Uterus (tissue), 2 donors: ENCODE results near the gene SGMS1.

Experiments used
- POLR2A ChIP-seq, 2 donors: fragments of 450-650 bp; IDR thresholded peaks; one replicate each; pipeline ENCODE4 v1.6.1; 2016; ENCODE audit warnings: antibody characterized with exemption in 2 of 2, mild to moderate bottlenecking in 1 of 2, moderate library complexity in 1 of 2
- TF ChIP-seq, protein P1 (sequence below), 4 experiments: fragments of 200-600 bp in 2 of 4; fragments of 450-650 bp in 2 of 4; sonication (generic) in 2 of 4; IDR thresholded peaks; one replicate each; pipeline ENCODE4 v1.5.1; 2016 to 2019; ENCODE audit warnings: antibody characterized with exemption in 4 of 4, mild to moderate bottlenecking in 2 of 4, moderate library complexity in 1 of 4

DNA sequence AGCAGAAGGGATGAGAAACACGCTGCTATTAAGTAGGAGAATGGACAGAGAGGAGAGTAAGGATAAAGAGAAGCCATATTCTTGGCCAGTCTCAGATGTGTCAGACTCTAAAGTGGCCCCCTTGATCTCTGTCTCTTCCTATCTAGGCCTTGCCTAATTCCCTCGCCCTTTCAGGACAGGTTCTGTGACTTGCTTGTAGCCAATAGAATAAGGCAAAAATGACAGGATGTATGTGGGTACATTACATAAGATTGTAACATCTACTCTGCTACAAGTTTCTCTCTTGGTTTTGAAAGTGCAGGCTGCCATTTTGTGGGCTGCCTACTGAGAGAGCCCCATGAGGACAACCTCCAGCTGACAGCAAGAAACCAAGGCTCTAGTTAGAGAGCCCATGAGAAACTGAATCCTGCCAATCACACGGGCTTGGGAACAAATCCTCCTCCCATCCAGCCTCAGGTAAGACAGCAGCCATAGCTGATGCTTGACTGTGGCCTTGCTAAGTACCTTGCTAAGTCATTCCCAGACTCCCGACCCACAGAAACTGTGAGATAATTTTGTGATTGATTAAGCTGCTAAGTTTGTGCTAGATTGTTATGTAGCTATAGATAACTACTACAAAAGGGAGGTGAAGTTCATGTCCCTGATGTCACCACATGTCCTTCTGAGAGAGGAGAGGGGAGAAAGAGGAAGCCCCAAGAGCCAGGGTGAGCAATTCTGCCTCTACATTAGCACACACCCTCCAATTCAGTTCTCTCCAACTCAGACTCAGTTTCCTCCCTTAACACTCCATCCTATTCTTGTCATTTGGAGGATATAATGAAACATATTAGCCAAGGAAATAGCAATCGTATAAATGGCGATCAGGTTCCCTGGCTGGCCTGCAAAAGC lies 185.5 kb downstream of the SGMS1 start:
- TF ChIP-seq POLR2A (IDR thresholded peaks at IDR 0.05): no peak
- TF ChIP-seq, protein P1, sequence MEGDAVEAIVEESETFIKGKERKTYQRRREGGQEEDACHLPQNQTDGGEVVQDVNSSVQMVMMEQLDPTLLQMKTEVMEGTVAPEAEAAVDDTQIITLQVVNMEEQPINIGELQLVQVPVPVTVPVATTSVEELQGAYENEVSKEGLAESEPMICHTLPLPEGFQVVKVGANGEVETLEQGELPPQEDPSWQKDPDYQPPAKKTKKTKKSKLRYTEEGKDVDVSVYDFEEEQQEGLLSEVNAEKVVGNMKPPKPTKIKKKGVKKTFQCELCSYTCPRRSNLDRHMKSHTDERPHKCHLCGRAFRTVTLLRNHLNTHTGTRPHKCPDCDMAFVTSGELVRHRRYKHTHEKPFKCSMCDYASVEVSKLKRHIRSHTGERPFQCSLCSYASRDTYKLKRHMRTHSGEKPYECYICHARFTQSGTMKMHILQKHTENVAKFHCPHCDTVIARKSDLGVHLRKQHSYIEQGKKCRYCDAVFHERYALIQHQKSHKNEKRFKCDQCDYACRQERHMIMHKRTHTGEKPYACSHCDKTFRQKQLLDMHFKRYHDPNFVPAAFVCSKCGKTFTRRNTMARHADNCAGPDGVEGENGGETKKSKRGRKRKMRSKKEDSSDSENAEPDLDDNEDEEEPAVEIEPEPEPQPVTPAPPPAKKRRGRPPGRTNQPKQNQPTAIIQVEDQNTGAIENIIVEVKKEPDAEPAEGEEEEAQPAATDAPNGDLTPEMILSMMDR (IDR thresholded peaks at IDR 0.05): no peak
